LNCaP clone FGC (cell line): Measurements from ENCODE around the gene SAFB.

Experiments used
- DNase-seq: peaks from one replicate; pipeline ENCODE4 v3.0.0-alpha.2; 2011; ENCODE audit warnings: low read depth
- H3K4me3 ChIP-seq: 2 replicates; pipeline ENCODE4 v1.5.1; 2011; ENCODE audit warnings: mild to moderate bottlenecking, low read depth, low read length, control low read depth
- CTCF ChIP-seq: IDR thresholded peaks from 2 replicates; pipeline ENCODE4 v1.5.1; 2012; ENCODE audit warnings: mild to moderate bottlenecking; ENCODE audit not compliant: control insufficient read depth, insufficient read depth; ENCODE audit errors: extremely low read depth

Gene SAFB

DNA sequence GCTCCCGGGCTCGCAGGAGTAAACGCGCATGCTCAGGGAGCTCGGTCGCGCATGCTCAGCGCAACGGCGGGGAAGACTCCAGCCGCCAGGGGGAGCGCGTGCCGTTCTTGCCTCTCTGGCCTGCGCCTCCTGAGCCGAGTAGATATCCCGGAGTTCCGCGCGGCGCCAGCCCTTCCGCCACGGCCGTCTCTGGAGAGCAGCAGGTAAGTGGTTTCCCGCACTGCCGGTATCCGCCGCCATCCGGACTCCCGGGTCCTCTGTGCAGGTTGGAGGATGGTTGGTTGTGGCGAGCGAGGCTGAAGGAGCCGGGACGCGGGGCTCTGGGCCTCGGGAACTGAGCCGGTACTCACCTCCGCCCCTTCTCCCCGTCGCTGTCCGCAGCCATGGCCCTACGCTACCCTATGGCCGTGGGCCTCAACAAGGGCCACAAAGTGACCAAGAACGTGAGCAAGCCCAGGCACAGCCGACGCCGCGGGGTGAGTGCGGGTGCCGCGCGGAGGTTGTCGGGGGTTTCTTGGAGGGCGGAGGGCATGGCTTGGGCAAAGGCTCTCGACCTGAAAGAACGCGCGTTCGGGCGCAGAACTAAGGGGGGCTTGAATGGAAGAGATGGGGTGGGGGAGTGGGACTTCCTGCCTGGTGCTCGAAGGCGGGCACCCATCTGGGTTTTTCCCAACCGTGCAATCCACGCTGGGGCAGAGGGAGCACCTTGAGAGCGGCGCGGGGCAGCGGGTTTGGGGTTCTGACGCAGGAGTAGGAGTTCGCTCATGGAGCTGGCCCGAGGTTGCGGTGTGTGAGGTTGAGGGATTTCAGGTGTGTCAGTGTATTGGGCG, 67.5 kb downstream of the SAFB start, which contains the start of gene RPL36:
RPL36 (plus strand) TSS at position 171 of the 830 bp plus-strand sequence; CDS start at position 384, 213 bp downstream.
- peak; percentile 100 for TF ChIP-seq CTCF
- DNase-seq, result peak; percentile 85
- peak within 1 kb of the TSS; percentile 99 for H3K4me3 ChIP-seq

GRCh38 chr19:5690955-5691821, 68.3 kb downstream of the SAFB start:
- peak; percentile 39 for DNase-seq
- no peak for TF ChIP-seq CTCF
- peak overlapping the region; percentile 99 for H3K4me3 ChIP-seq

GRCh38 chr19:5691822-5692722, 69.2 kb downstream of the SAFB start:
- H3K4me3 ChIP-seq, result peak overlapping the region; percentile 99
- DNase-seq, result no peak
- no peak for TF ChIP-seq CTCF

- no peak for DNase-seq
- no peak for TF ChIP-seq CTCF
- no peak overlapping the region for H3K4me3 ChIP-seq
Observed at GRCh38 chr19:5692723-5693194, 69.9 kb downstream of the SAFB start.

- no peak overlapping the region for H3K4me3 ChIP-seq
- DNase-seq, result no peak
Observed at GRCh38 chr19:5693195-5694166, 70.6 kb downstream of the SAFB start.

More at GRCh38 chr19:5693195-5694166, 70.6 kb downstream of the SAFB start:
- TF ChIP-seq CTCF, result no peak
